Osteoblast (primary cell): ENCODE results near the gene LELP1. TPM values are rescaled to one million over a fixed set of nuclear protein-coding genes. Genes with fewer than 3 reads are reported as not detected.

ENCODE experiments used
- DNase-seq: peaks from one replicate; pipeline ENCODE4 v3.0.0; 2011; ENCODE audit warnings: low spot score, mixed read lengths; ENCODE audit not compliant: insufficient read length; ENCODE audit errors: missing footprints
- H2AFZ ChIP-seq: 2 replicates; pipeline ENCODE4 v1.6.0; 2011; ENCODE audit warnings: mild to moderate bottlenecking, low read length
- H3K27ac ChIP-seq: 2 replicates; pipeline ENCODE4 v1.5.1; 2011; ENCODE audit warnings: mild to moderate bottlenecking, low read depth, low read length, moderate library complexity
- H3K27me3 ChIP-seq: 2 replicates; pipeline ENCODE4 v1.6.0; 2012; ENCODE audit warnings: mild to moderate bottlenecking, control low read depth, inconsistent platforms, low read length, moderate library complexity; ENCODE audit not compliant: insufficient read depth
- H3K36me3 ChIP-seq: 2 replicates; pipeline ENCODE4 v1.5.1; 2011; ENCODE audit warnings: mild to moderate bottlenecking, low read length, control low read depth, moderate library complexity; ENCODE audit not compliant: insufficient read depth
- H3K4me1 ChIP-seq: 2 replicates; pipeline ENCODE4 v1.5.1; 2011; ENCODE audit warnings: mild to moderate bottlenecking, low read length, control low read depth, moderate library complexity; ENCODE audit not compliant: insufficient read depth
- H3K4me2 ChIP-seq: 2 replicates; pipeline ENCODE4 v1.6.0; 2011; ENCODE audit warnings: mild to moderate bottlenecking, low read length; ENCODE audit not compliant: insufficient read depth
- H3K4me3 ChIP-seq: fragments of 200-600 bp; sonication (generic); 3 replicates; pipeline ENCODE4 v1.5.1; 2012; ENCODE audit warnings: mild to moderate bottlenecking, low read length, inconsistent platforms; ENCODE audit not compliant: insufficient read depth
- H3K79me2 ChIP-seq: 2 replicates; pipeline ENCODE4 v1.6.0; 2012; ENCODE audit warnings: mild to moderate bottlenecking, low read length, control low read depth, inconsistent platforms; ENCODE audit not compliant: insufficient read depth
- H3K9me3 ChIP-seq: 2 replicates; pipeline ENCODE4 v1.5.1; 2011; ENCODE audit warnings: low read depth, low read length, control low read depth
- H4K20me1 ChIP-seq: 2 replicates; pipeline ENCODE4 v1.6.0; 2012; ENCODE audit warnings: mild to moderate bottlenecking, low read length, control low read depth; ENCODE audit not compliant: insufficient read depth
- total RNA-seq: library from RNA; depleted of rRNA; stranded (reverse); fragments of >200 nt; gene quantifications from 2 replicates; pipeline ENCODE4 v1.2.3, GENCODE V29; 2012
- TF ChIP-seq, protein P1 (sequence below): IDR thresholded peaks from 2 replicates; pipeline ENCODE4 v1.5.1; 2011; ENCODE audit warnings: mild to moderate bottlenecking, low read depth, low read length, moderate library complexity; ENCODE audit errors: extremely low read depth

LELP1 gene
- total RNA-seq, 1 donor: not detected

DNA sequence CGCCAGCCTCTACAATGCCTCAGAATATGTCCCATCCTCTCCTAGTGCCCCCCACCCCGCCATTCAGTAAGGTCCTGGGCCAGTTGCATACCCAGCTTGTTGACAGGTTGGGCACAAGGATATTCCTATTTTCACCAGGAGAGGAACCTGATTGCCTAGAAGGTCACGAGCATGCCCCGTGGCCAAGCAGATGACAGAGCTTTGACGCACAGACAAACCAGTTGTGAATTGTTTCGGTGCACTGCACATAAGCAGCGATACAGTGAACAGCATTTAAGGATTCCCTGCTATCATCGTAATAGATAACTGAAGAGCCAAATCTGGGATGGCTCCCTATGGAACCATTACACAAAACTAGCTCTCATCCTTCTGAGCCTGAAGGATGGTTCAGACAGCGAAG lies 3.4 kb downstream of the LELP1 start:
- Histone ChIP-seq H4K20me1 (no peaks in the 10 kb centered on the region), H3K9me3 (no peaks in the 10 kb centered on the region), H3K4me3 (no peak overlapping the region), H3K4me2 (no peak overlapping the region), H2AFZ (no peak overlapping the region), H3K36me3 (no peaks in the 10 kb centered on the region), H3K27me3 (no peaks in the 10 kb centered on the region), H3K79me2 (no peaks in the 10 kb centered on the region), H3K4me1 (no peaks in the 10 kb centered on the region), H3K27ac (no peak overlapping the region)
- DNase-seq: no peak
- TF ChIP-seq, protein P1, sequence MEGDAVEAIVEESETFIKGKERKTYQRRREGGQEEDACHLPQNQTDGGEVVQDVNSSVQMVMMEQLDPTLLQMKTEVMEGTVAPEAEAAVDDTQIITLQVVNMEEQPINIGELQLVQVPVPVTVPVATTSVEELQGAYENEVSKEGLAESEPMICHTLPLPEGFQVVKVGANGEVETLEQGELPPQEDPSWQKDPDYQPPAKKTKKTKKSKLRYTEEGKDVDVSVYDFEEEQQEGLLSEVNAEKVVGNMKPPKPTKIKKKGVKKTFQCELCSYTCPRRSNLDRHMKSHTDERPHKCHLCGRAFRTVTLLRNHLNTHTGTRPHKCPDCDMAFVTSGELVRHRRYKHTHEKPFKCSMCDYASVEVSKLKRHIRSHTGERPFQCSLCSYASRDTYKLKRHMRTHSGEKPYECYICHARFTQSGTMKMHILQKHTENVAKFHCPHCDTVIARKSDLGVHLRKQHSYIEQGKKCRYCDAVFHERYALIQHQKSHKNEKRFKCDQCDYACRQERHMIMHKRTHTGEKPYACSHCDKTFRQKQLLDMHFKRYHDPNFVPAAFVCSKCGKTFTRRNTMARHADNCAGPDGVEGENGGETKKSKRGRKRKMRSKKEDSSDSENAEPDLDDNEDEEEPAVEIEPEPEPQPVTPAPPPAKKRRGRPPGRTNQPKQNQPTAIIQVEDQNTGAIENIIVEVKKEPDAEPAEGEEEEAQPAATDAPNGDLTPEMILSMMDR: no peak

DNA sequence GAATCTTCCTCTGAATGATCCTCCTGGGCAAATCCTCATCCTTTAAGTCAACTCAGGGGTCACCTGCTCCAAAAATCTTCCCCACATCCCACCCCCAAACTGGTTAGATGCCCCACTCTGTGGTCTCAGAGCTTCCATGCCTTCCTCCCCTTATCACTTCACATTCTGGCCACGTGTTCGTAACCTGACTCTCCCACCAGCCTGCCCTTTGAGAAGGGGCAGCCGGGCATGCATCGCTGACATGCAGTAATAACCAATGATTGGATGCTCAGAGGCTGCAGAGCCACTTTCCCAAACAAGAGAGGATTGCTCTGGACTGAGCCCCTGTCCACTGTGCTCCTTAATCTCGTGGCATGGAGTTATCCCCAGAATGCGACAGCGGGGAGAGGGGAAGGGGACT lies 7.0 kb downstream of the LELP1 start:
- Histone ChIP-seq H3K36me3 (no peaks in the 10 kb centered on the region), H4K20me1 (no peaks in the 10 kb centered on the region), H3K4me2 (no peak overlapping the region), H3K79me2 (no peaks in the 10 kb centered on the region), H2AFZ (no peak overlapping the region), H3K4me1 (no peaks in the 10 kb centered on the region), H3K9me3 (no peaks in the 10 kb centered on the region), H3K4me3 (no peak overlapping the region), H3K27ac (no peak overlapping the region), H3K27me3 (no peaks in the 10 kb centered on the region)
- no peak for DNase-seq
- TF ChIP-seq, protein P1: no peak

DNA sequence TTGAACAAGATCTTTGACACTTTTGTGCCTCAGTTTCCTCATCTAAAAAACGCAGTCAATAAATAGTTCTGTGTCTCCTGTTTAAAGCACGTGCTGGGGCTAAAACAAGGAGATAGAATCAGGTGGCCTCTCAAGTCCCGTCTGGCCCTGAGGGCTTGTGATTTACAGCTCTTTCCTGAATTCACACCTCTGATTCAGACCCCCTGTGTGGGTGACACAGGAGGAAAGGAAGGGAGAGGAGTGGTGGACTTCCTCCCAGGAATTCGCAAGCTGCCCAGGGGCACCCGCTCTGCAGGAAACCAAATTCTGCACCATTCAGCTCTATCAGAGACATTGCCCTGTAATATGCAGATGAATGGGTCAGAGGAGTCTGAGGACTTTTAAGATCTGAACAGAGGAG lies 9.0 kb downstream of the LELP1 start:
- Histone ChIP-seq H3K9me3 (no peaks in the 10 kb centered on the region), H3K27me3 (no peaks in the 10 kb centered on the region), H3K4me2 (no peak overlapping the region), H3K27ac (no peak overlapping the region), H3K4me1 (no peaks in the 10 kb centered on the region), H2AFZ (no peak overlapping the region), H3K36me3 (no peaks in the 10 kb centered on the region), H3K79me2 (no peaks in the 10 kb centered on the region), H3K4me3 (no peak overlapping the region), H4K20me1 (no peaks in the 10 kb centered on the region)
- no peak for DNase-seq
- TF ChIP-seq, protein P1: no peak

DNA sequence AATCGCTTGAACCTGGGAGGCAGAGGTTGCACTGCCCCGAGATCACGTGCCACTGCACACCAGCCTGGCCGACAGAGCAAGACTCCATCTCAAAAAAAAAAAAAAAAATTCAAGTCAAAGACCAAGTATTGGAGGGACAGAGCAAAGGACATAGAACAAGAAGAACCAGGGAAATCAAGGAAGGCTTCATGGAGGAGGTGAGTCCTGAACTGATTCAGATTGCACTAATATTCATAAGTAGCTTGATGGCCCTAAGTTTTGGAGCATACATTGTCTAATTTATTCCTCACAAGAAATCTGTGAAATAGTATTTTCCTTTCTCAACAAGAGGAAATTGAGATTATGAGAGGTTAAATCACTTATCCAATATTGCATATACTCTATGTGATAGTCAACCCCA lies 10.3 kb downstream of the LELP1 start:
- Histone ChIP-seq H3K79me2 (no peaks in the 10 kb centered on the region), H3K9me3 (no peaks in the 10 kb centered on the region), H3K27me3 (no peaks in the 10 kb centered on the region), H3K27ac (no peak overlapping the region), H3K4me3 (no peak overlapping the region), H3K4me1 (no peaks in the 10 kb centered on the region), H2AFZ (no peak overlapping the region), H4K20me1 (no peaks in the 10 kb centered on the region), H3K36me3 (no peaks in the 10 kb centered on the region), H3K4me2 (no peak overlapping the region)
- TF ChIP-seq, protein P1: no peak
- DNase-seq: no peak
